ENCODE measurements around the gene TMEM272.

TMEM272 gene

DNA sequence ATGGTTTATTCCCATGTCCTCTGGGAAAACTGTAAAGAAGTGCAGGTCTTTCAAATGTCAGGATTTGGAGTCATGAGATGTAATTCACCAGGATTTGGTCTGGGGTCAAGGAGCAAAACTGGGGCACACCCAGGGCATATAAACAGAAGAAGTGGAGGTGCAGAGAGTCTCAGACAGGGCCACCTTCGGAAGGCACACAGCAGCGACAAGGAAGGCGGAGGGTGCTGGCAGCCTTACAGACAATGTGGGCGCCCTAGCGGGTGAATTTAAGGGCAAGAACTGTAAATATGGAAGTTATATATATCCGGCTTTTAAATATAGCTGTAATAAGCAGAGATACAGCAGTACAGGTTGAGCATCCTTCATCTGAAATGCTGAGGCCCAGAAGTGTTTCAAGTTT, 72.2 kb downstream of the TMEM272 start:
- TF ChIP-seq SPI1 (IDR thresholded peaks at IDR 0.05; ENCODE audit: borderline replicate concordance, low read depth), result no peak
- TF ChIP-seq, protein P1, sequence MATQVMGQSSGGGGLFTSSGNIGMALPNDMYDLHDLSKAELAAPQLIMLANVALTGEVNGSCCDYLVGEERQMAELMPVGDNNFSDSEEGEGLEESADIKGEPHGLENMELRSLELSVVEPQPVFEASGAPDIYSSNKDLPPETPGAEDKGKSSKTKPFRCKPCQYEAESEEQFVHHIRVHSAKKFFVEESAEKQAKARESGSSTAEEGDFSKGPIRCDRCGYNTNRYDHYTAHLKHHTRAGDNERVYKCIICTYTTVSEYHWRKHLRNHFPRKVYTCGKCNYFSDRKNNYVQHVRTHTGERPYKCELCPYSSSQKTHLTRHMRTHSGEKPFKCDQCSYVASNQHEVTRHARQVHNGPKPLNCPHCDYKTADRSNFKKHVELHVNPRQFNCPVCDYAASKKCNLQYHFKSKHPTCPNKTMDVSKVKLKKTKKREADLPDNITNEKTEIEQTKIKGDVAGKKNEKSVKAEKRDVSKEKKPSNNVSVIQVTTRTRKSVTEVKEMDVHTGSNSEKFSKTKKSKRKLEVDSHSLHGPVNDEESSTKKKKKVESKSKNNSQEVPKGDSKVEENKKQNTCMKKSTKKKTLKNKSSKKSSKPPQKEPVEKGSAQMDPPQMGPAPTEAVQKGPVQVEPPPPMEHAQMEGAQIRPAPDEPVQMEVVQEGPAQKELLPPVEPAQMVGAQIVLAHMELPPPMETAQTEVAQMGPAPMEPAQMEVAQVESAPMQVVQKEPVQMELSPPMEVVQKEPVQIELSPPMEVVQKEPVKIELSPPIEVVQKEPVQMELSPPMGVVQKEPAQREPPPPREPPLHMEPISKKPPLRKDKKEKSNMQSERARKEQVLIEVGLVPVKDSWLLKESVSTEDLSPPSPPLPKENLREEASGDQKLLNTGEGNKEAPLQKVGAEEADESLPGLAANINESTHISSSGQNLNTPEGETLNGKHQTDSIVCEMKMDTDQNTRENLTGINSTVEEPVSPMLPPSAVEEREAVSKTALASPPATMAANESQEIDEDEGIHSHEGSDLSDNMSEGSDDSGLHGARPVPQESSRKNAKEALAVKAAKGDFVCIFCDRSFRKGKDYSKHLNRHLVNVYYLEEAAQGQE (IDR thresholded peaks at IDR 0.05; ENCODE audit: insufficient replicate concordance, low read depth), result no peak
- TF ChIP-seq GABPA (IDR thresholded peaks at IDR 0.05; ENCODE audit: low read depth), result no peak
- Histone ChIP-seq H3K4me3 (replicated peaks; ENCODE audit: insufficient read depth, low read length) (no peak overlapping the region), H3K27ac (replicated peaks) (no peak overlapping the region), H3K27me3 (ENCODE audit: insufficient read depth, poor library complexity, severe bottlenecking) (no peaks in the 10 kb centered on the region)
- no peak for DNase-seq (ENCODE audit: low read depth in 1 of 2, low spot score in 1 of 2)

DNA sequence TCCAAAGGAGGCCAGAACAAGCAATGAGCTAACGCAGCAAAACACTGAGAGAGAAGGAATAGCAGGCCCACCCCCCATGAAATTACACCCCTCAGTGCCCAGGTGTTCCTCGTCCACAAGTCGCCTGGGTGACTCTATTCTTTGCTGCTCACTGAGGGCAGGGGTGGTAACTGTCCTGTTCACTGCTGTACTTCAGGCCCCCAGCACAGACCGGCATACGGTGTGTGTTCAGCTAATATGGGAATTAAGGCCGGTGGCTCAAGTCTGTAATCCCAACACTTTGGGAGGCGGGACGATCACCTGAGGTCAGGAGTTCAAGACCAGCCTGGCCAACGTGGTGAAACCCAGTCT, 72.9 kb downstream of the TMEM272 start:
- Histone ChIP-seq H3K27me3 (ENCODE audit: insufficient read depth, poor library complexity, severe bottlenecking) (no peaks in the 10 kb centered on the region), H3K27ac (replicated peaks) (no peak overlapping the region), H3K4me3 (replicated peaks; ENCODE audit: insufficient read depth, low read length) (no peak overlapping the region)
- TF ChIP-seq, protein P2, sequence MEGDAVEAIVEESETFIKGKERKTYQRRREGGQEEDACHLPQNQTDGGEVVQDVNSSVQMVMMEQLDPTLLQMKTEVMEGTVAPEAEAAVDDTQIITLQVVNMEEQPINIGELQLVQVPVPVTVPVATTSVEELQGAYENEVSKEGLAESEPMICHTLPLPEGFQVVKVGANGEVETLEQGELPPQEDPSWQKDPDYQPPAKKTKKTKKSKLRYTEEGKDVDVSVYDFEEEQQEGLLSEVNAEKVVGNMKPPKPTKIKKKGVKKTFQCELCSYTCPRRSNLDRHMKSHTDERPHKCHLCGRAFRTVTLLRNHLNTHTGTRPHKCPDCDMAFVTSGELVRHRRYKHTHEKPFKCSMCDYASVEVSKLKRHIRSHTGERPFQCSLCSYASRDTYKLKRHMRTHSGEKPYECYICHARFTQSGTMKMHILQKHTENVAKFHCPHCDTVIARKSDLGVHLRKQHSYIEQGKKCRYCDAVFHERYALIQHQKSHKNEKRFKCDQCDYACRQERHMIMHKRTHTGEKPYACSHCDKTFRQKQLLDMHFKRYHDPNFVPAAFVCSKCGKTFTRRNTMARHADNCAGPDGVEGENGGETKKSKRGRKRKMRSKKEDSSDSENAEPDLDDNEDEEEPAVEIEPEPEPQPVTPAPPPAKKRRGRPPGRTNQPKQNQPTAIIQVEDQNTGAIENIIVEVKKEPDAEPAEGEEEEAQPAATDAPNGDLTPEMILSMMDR (IDR thresholded peaks at IDR 0.05; ENCODE audit: insufficient read depth, low read length), result no peak
- TF ChIP-seq GABPA (IDR thresholded peaks at IDR 0.05; ENCODE audit: low read depth) (no peak), POLR2AphosphoS5 (IDR thresholded peaks at IDR 0.05; ENCODE audit: low read depth) (no peak), SPI1 (IDR thresholded peaks at IDR 0.05; ENCODE audit: borderline replicate concordance, low read depth) (no peak)
- TF ChIP-seq, protein P1 (IDR thresholded peaks at IDR 0.05; ENCODE audit: insufficient replicate concordance, low read depth), result no peak
- DNase-seq (ENCODE audit: low read depth in 1 of 2, low spot score in 1 of 2), result no peak

DNA sequence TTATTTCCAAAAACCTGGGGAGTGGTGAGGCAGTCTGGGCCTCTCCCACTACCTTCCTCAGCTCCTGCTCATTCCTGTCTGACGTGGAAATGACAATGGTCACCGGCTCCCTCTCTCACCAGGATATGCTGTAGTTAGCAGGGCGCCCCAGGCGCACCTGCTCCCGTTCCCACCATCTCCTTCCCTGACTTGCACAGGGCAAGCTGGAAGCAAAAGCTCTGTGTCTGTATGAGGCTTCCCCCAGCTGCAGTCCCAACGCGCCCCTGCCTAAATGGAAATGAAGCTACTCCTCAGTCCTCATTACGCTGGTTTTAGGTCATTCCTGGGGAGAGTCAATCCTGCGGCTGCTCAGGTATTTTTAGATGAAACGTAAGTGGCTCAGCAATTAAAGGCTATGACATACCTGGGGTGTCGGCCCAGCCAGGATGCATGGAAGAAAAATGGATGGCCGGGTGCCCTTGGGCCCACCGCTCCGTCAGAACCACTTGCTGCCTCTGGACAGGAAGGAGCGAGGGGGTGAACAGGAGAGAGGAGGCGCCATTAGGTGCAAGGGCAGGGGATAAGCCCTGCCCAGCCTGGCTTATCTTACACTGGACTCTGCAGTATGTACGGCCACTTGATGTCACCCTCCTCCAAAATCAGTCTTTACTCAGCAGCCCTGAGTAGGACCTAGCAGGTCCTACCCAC, 73.4 kb downstream of the TMEM272 start:
- H3K27ac ChIP-seq (replicated peaks), result no peak overlapping the region
- no peaks in the 10 kb centered on the region for H3K27me3 ChIP-seq (ENCODE audit: insufficient read depth, poor library complexity, severe bottlenecking)
- H3K4me3 ChIP-seq (replicated peaks; ENCODE audit: insufficient read depth, low read length), result no peak overlapping the region
- TF ChIP-seq, protein P1 (IDR thresholded peaks at IDR 0.05; ENCODE audit: insufficient replicate concordance, low read depth), result no peak
- TF ChIP-seq, protein P2 (IDR thresholded peaks at IDR 0.05; ENCODE audit: insufficient read depth, low read length), result no peak
- TF ChIP-seq POLR2AphosphoS5 (IDR thresholded peaks at IDR 0.05; ENCODE audit: low read depth) (no peak), GABPA (IDR thresholded peaks at IDR 0.05; ENCODE audit: low read depth) (no peak), SPI1 (IDR thresholded peaks at IDR 0.05; ENCODE audit: borderline replicate concordance, low read depth) (no peak)
- DNase-seq (ENCODE audit: low read depth in 1 of 2, low spot score in 1 of 2), result no peak

Data from HL-60 (cell line).